ENCODE data around the gene ARHGEF28. TPM values are rescaled to one million over a fixed set of nuclear protein-coding genes. Genes with fewer than 3 reads are reported as not detected.

Gene ARHGEF28
- total and polyA plus RNA-seq, 10 of the 15 experiments (the other 5 are each of a cell fraction or from before 2014, with no cell fraction given), result 0.10 to 0.72 (median 0.22) TPM; not detected in 2

- ATAC-seq (no peak), FAIRE-seq (no peak), DNase-seq (ENCODE audit: low read depth, low spot score) (no peak)
- RAD21 ChIA-PET (ENCODE audit: unreplicated experiment), result no interaction called here
- H3K9me3 ChIP-seq (replicated peaks; ENCODE audit: control insufficient read depth, insufficient read depth, low read length), result no peaks in the 10 kb centered on the region
- intact Hi-C loops (cut with micrococcal nuclease; ENCODE audit: unreplicated experiment), result loop anchor here (5.0 to 10.0 kb wide), 3 partner anchors 137 to 677 kb away; no protein-coding TSS in a partner anchor
- H4K20me1 ChIP-seq (ENCODE audit: control insufficient read depth, insufficient read depth), result no peaks in the 10 kb centered on the region
- WGBS (ENCODE audit: insufficient coverage, insufficient replicate concordance, low lambda C conversion rate, missing lambda C conversion rate), result 61% methylated on average over 7 of the region's 7 CpGs
- CTCF ChIA-PET, result interaction anchor here (2.9 kb wide), 1 partner anchor 742 kb away, joined by 16 read pairs; no protein-coding TSS in a partner anchor
- BruUV-seq (replicated peaks), result no TSS peak
- H3K4me1 ChIP-seq (ENCODE audit: control insufficient read depth, insufficient read depth, low read length), result peaks cover 12% of the 10 kb centered on the region
- no peaks in the 10 kb centered on the region for H3K79me2 ChIP-seq (ENCODE audit: control insufficient read depth, insufficient read depth, low read length)
- peaks cover 0 to 4% of the 10 kb centered on the region in 2 experiments; a peak in 1 of 4 replicates for H3K27me3 ChIP-seq (replicated peaks in 1 of 2; ENCODE audit: control insufficient read depth in 2 of 2, insufficient read depth in 2 of 2, low read length in 1 of 2)
- H3K36me3 ChIP-seq (ENCODE audit: control insufficient read depth in 2 of 2, insufficient read depth in 2 of 2, low read length in 1 of 2), result no peaks in the 10 kb centered on the region
- in situ Hi-C loops (cut with MboI), result loop anchor here (5.0 kb wide), 1 partner anchor 747 kb away; no protein-coding TSS in a partner anchor
- POLR2A ChIA-PET, result no interaction called here
- TF ChIP-seq EED (IDR thresholded peaks at IDR 0.05; ENCODE audit: low read depth) (no peak), JUND (IDR thresholded peaks at IDR 0.05; ENCODE audit: low read depth, low read length) (no peak), MYB (IDR thresholded peaks at IDR 0.05; ENCODE audit: borderline replicate concordance, low read depth, low read length) (no peak), DPF2 (IDR thresholded peaks at IDR 0.05) (no peak), CBX5 (IDR thresholded peaks at IDR 0.05; ENCODE audit: low read depth) (no peak), SREBF1 (IDR thresholded peaks at IDR 0.05; ENCODE audit: low read length) (no peak), EZH2 (IDR thresholded peaks at IDR 0.05; ENCODE audit: borderline replicate concordance, control insufficient read depth, low read depth, low read length) (no peak), RAD21 (IDR thresholded peaks at IDR 0.05; ENCODE audit: insufficient read depth, low read depth, low read length) (no peak), ELK1 (IDR thresholded peaks at IDR 0.05; ENCODE audit: low read depth, low read length) (no peak), BACH1 (IDR thresholded peaks at IDR 0.05; ENCODE audit: borderline replicate concordance) (no peak), E2F4 (IDR thresholded peaks at IDR 0.05; ENCODE audit: low read depth, low read length) (no peak), RFX5 (IDR thresholded peaks at IDR 0.05; ENCODE audit: low read depth, low read length) (no peak), ZNF274 (IDR thresholded peaks at IDR 0.05; ENCODE audit: insufficient read depth, insufficient read length) (no peak), CBFB (IDR thresholded peaks at IDR 0.05; ENCODE audit: low read depth) (no peak), SP1 (IDR thresholded peaks at IDR 0.05; ENCODE audit: low read depth, low read length) (no peak), ZBTB33 (IDR thresholded peaks at IDR 0.05) (no peak), SIX5 (IDR thresholded peaks at IDR 0.05; ENCODE audit: low read depth, low read length, severe bottlenecking) (no peak)
- H2AFZ ChIP-seq (ENCODE audit: control insufficient read depth, low read depth, low read length), result no peak overlapping the region
- SMC1A ChIA-PET (ENCODE audit: uncharacterized antibody, unreplicated experiment), result interaction anchor here (2.3 kb wide), 1 partner anchor 104 kb away, joined by 5 read pairs; no protein-coding TSS in a partner anchor
- H3K9ac ChIP-seq (ENCODE audit: control insufficient read depth, insufficient read depth, low read length), result no peak overlapping the region
- H3K4me3 ChIP-seq, result no peak overlapping the region
- H3K4me2 ChIP-seq (ENCODE audit: control insufficient read depth, insufficient read depth), result no peak overlapping the region
- no peak overlapping the region for H3K27ac ChIP-seq (ENCODE audit: control insufficient read depth, insufficient read depth)
Observed at GRCh38 chr5:73900566-73900965, 274.6 kb downstream of the ARHGEF28 start.

Measured in GM12878 (cell line).